Measurements from ENCODE around the gene C6orf58.
"Not testable (repeated sequence)": the region's sequence is repeated elsewhere in the genome, so short reads cannot be mapped to it uniquely, and the experiment has no call there.

Gene C6orf58

GRCh38 chr6:127585123-127585522 is 8.1 kb downstream of the C6orf58 start:
- H3K4me3 ChIP-seq (ENCODE audit: low read depth, low read length): no peak overlapping the region
- TF ChIP-seq CTCF (IDR thresholded peaks at IDR 0.05; ENCODE audit: insufficient read depth, low read depth, low read length, missing control alignments): no peak
- no peak for DNase-seq (ENCODE audit: low read depth)

- no peak for DNase-seq (ENCODE audit: low read depth)
- no peak for TF ChIP-seq CTCF (IDR thresholded peaks at IDR 0.05; ENCODE audit: insufficient read depth, low read depth, low read length, missing control alignments)
- no peak overlapping the region for H3K4me3 ChIP-seq (ENCODE audit: low read depth, low read length)
These were observed 9.4 kb downstream of the C6orf58 start for GRCh38 chr6:127586372-127586771.

DNA sequence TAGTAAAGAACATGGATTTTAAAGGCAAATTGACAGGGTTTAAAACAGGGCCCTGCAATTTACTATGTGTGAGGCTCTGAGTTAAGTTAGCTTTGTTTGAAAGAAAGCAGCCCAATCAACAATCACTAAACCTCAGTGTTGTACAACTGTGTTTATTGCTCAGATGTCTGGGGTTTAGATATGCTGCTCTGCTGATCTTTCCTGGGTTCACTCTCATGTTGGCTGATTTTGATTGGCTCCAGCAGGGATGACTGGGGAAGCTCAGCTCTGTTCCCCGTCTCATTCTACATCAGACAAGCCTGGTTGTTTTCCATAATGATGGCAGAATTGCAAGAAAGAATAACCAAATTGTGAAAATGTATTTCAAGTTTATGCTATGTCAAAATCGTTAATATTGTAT is 10.9 kb downstream of the C6orf58 start:
- TF ChIP-seq CTCF (IDR thresholded peaks at IDR 0.05; ENCODE audit: insufficient read depth, low read depth, low read length, missing control alignments): no peak
- DNase-seq (ENCODE audit: low read depth): no peak
- no peak overlapping the region for H3K4me3 ChIP-seq (ENCODE audit: low read depth, low read length)

- no peak overlapping the region for H3K4me3 ChIP-seq (ENCODE audit: low read depth, low read length)
- no peak for DNase-seq (ENCODE audit: low read depth)
- no peak for TF ChIP-seq CTCF (IDR thresholded peaks at IDR 0.05; ENCODE audit: insufficient read depth, low read depth, low read length, missing control alignments)
These were observed 12.2 kb downstream of the C6orf58 start for GRCh38 chr6:127589135-127589534.

DNA sequence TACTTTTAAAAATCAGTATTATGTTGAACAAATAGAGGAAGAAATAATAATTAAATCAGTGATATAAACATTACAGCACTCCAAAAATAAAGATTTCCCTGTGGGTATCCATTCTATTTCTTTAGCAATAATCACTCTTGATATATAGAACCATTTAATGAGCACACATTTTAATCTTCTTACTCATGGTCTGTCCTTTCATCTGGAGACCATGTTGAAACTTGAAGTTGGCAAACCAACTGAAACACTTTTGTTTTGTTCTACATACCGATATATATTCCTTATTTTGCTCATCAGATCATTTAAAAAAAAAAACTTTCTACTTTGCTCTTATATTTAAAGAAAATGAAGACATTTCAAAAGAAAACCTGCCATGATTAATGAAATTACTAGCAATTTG is 13.4 kb downstream of the C6orf58 start:
- no peak overlapping the region for H3K4me3 ChIP-seq (ENCODE audit: low read depth, low read length)
- DNase-seq (ENCODE audit: low read depth): no peak
- no peak for TF ChIP-seq CTCF (IDR thresholded peaks at IDR 0.05; ENCODE audit: insufficient read depth, low read depth, low read length, missing control alignments)

- no peak for DNase-seq (ENCODE audit: low read depth)
- no peak for TF ChIP-seq CTCF (IDR thresholded peaks at IDR 0.05; ENCODE audit: insufficient read depth, low read depth, low read length, missing control alignments)
These were observed 16.0 kb downstream of the C6orf58 start for GRCh38 chr6:127592964-127593363.

DNA sequence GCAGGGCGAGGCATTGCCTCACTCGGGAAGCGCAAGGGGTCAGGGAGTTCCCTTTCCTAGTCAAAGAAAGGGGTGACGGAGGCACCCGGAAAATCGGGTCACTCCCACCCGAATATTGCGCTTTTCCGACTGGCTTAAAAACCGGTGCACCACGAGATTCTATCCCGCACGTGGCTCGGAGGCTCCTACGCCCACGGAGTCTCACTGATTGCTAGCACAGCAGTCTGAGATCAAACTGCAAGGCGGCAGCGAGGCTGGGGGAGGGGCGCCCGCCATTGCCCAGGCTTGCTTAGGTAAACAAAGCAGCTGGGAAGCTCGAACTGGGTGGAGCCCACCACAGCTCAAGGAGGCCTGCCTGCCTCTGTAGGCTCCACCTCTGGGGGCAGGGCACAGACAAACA is 16.5 kb downstream of the C6orf58 start:
- DNase-seq (ENCODE audit: low read depth); H3K4me3 ChIP-seq (ENCODE audit: low read depth, low read length): not testable (repeated sequence)

More at GRCh38 chr6:127592964-127593363, 16.0 kb downstream of the C6orf58 start:
- no peak overlapping the region for H3K4me3 ChIP-seq (ENCODE audit: low read depth, low read length)
